CD4-positive, alpha-beta T cell treated with Interleukin-4 for 1 hour (primary cell): ENCODE data around the gene ARHGAP28.
"Not testable (repeated sequence)": the region's sequence is repeated elsewhere in the genome, so short reads cannot be mapped to it uniquely, and the experiment has no call there.

ENCODE experiments used
- DNase-seq, 2 donors: peaks; one replicate each; pipeline ENCODE4 v3.0.0-alpha.2; 2020 to 2022

Gene ARHGAP28

GRCh38 chr18:6878556-6879297 lies 149.2 kb downstream of the ARHGAP28 start:
- DNase-seq, result no peak

- DNase-seq, result no peak
Observed at GRCh38 chr18:6879508-6880195, 150.1 kb downstream of the ARHGAP28 start.

GRCh38 chr18:6881034-6881820 lies 151.7 kb downstream of the ARHGAP28 start:
- no peak for DNase-seq

- DNase-seq, result no peak
Observed at GRCh38 chr18:6882401-6882800, 152.9 kb downstream of the ARHGAP28 start.

- no peak for DNase-seq
Observed at GRCh38 chr18:6885006-6885481, 155.5 kb downstream of the ARHGAP28 start.

GRCh38 chr18:6885992-6886796 lies 156.7 kb downstream of the ARHGAP28 start:
- no peak for DNase-seq

- DNase-seq, result no peak
Observed at GRCh38 chr18:6886797-6887330, 157.3 kb downstream of the ARHGAP28 start.

GRCh38 chr18:6891788-6892187 lies 162.3 kb downstream of the ARHGAP28 start:
- DNase-seq, result no peak

- no peak for DNase-seq
Observed at GRCh38 chr18:6901286-6901926, 171.9 kb downstream of the ARHGAP28 start.

- no peak for DNase-seq
Observed at GRCh38 chr18:6917072-6917471, 187.6 kb downstream of the ARHGAP28 start.

GRCh38 chr18:6920099-6920955 lies 190.8 kb downstream of the ARHGAP28 start:
- peak in 1 of 2 donors; percentile 1 for DNase-seq

- DNase-seq, result no peak
Observed at GRCh38 chr18:6921571-6921970, 192.1 kb downstream of the ARHGAP28 start.

GRCh38 chr18:6923220-6923619 lies 193.7 kb downstream of the ARHGAP28 start:
- no peak for DNase-seq

- no peak for DNase-seq
Observed at GRCh38 chr18:6927153-6927552, 197.6 kb downstream of the ARHGAP28 start.

- no peak for DNase-seq
Observed at GRCh38 chr18:6928359-6928758, 198.8 kb downstream of the ARHGAP28 start.

- DNase-seq, result no peak
Observed at GRCh38 chr18:6929370-6930102, 200.0 kb downstream of the ARHGAP28 start.

- no peak for DNase-seq
Observed at GRCh38 chr18:6934859-6935258, 205.3 kb downstream of the ARHGAP28 start.

- no peak for DNase-seq
Observed at GRCh38 chr18:6938003-6938402, 208.5 kb downstream of the ARHGAP28 start.

- DNase-seq, result not testable (repeated sequence)
Observed at GRCh38 chr18:6938403-6938802, 208.9 kb downstream of the ARHGAP28 start.

GRCh38 chr18:6939972-6940371 lies 210.5 kb downstream of the ARHGAP28 start:
- no peak for DNase-seq
